Renal pelvis (tissue), 4 donors: ENCODE data around the gene HNRNPK. TPM values are rescaled to one million over a fixed set of nuclear protein-coding genes. Genes with fewer than 3 reads are reported as not detected.
"Not testable (repeated sequence)": the region's sequence is repeated elsewhere in the genome, so short reads cannot be mapped to it uniquely, and the experiment has no call there.

Experiments used
- DNase-seq: peaks from one replicate; pipeline ENCODE4 v3.0.0-alpha.2; 2013
- polyA plus RNA-seq, 3 donors: library from polyadenylated mRNA; unstranded; fragments of 120-200 nt; gene quantifications; one replicate each; pipeline ENCODE4 v1.2.1, GENCODE V29; 2013; ENCODE audit not compliant: insufficient read length in 3 of 3

The HNRNPK gene
- polyA plus RNA-seq, 3 donors = 851 to 934 (median 914) TPM

DNA sequence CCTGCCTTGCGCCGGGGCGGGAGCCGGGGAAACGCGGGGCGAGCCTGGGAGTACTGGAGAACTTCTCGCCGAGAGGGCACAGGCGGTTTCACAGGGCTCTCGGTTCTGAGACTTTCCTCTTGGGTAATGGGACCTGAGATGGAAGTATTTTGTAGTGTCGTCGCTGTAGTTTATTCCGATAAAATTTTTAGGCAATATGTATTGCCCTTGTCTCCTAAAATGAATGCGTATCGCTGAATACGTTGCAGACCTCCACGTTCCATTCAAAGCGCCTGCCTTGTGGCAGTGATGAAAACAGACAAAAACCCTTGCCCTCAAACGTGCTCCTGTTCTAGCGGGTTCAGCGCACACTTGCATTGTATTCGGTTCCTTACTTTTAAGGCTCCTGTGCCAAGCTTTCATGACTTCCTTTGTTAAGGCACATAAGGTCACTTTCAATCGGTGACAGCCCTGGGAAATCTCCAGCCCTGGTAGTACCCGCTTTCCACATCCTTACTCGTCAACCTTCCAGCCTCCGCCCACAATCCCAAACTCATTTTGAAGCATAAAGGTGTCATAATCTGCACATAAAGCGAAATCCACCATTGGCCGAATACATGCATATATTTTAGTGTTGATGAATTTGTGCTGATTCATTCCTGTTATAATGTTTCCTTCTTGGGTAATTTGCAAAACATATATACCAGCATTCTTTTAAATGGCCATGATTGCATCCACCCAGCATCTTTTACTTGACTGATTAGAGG is 1.3 kb upstream of the HNRNPK start:
- DNase-seq = peak; percentile 62

DNA sequence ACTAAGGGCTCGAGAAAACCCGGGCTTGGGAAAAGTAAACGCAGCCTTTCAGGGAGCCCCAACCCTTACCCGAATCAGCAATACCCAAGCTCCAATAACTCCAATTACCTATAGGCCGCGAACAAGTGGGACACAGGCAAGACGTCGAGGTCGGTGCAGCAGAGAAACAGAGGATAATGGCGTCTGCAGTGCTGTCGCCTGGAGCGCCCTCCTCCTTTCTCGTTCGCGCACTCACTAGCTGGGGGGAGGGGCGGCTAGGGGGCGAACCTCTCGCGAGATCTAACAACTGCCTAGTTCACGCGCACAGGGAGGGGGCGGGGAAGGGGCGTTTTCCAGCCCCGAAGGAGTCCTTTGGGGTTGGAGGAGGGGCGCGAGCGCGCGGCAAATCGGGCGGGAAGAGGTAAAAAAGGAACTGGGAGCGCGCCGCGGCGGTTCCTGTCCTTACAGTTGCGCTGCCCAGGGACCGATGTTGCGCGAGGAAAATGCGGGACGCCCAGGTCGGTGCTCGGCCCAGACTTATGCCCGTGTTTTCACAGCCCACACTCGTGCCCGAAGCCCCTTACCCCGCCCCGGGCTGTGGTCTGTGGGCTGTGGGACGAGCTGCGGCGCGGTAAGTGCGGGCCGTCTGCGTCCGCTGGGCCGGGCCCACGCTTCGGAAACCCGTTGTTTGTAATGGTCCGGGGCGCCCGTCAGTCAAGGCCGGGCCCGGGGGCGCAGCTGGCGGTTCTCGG is 545 bp upstream of the HNRNPK start, which contains the start of gene RMI1:
RMI1 (plus strand) TSS at position 411 of the 731 bp plus-strand sequence. CDS start 20,182 bp downstream, outside the sequence.
- DNase-seq = peak; percentile 99

DNA sequence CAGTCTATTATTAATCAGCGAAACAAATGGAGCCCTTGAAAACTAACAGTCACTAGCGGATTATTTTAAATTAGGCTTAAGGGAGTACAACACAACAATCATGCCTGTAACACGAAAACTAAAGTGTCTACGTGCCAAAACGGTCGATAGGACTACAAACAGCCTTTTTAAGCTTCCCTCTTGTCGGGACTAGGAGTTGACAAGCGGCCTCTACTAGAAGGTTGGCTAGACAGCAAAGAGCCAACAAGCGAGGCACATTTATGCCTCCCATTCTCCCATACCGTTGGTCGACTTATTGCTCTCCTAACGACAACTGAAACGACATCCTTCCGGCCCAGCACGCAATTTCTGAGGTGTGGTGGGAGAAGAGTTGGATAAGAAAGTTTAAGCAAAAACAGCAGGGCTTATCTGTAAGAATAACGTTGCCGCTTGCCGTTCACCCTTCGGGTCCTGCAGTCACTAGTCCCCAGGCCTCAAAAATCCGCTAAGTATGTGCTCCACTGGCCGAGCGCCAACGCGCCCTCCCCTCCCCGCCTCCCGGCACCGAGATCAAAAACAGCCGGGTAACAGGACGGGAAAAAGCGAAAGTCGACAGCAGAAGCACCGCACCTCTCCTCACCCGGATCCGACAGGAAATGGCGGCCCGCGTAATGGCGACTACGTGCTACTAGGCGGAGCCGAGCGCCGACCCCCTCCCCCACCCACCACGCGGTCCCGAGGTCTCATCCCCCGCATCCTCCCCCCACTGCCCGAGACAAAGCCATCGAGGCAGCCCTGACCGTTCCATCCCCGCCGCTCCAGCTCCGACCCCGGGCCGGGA is 813 bp downstream of the HNRNPK start:
- DNase-seq = peak; percentile 79

DNA sequence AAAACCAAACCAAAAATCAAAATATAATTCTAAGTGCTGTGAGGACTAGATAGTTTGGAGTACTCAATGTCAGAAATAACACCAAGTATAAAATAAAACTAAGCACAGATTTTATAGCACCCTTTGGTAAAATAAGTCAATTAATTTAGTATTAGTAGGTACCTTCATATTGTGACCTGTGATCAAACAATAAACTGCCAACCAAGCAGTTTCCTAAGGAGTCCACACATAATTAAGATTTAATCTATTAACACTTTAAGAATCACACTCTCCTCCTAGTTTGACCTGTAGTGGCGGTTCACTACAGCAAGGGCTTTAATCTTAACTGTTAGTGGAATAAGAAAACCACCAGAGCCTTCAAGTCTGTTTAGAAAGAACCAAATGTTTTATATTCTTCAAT is 2.8 kb downstream of the HNRNPK start:
- no peak for DNase-seq

DNA sequence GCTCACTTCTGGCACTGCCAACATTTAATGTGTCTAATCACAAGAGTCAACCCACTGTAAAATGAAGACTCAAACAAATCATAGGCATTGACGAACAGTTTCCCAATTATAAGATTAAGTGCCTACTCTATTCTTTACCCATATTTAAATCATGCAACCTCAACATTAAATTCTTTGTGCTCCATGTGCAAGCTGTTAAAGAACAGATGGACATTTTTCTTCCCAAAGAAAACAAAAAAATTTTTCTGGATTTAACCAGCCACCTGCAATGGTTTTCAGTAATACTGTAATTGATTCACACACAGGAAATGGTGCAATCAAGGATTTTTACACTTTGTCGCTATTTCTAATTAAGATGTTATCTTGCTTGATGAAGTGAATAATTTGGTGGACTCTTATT is 3.6 kb downstream of the HNRNPK start:
- no peak for DNase-seq

DNA sequence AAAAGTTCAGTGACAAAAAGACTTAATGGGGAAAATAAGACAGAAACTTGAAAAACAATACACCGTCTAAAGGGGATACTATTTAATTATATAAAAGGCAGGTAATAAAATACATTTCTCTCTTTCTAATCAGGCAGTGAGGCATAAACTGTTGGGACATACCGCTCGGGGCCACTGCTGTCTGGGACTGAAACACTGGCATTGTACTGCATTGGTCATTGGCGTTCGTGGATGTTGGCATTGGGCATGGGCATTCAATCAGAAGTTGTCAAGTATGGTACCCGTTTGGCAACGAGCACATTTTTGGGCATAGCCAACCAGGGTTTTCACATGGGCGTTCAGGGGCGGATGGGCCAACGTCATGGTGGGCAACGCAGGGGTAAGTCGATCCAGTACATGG is 4.7 kb downstream of the HNRNPK start:
- DNase-seq = no peak

DNA sequence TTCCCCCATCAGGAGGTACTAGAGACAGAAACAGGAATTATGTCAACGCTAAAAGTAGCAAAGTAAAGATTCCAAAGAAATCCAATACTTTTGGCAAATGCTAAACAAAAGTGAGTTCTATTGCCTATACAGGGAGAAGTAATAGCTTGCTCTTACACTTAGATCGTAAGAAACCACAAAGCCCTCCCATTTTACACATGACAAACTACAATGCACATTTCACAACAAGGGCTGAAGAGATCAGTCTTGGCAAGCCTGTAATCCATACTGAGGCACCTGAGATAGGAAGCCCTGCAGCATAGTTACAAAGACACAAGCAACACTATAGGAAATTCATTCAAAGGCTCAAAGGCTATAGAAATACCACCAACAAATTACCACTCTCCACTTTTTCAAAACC is 7.7 kb downstream of the HNRNPK start:
- no peak for DNase-seq

DNA sequence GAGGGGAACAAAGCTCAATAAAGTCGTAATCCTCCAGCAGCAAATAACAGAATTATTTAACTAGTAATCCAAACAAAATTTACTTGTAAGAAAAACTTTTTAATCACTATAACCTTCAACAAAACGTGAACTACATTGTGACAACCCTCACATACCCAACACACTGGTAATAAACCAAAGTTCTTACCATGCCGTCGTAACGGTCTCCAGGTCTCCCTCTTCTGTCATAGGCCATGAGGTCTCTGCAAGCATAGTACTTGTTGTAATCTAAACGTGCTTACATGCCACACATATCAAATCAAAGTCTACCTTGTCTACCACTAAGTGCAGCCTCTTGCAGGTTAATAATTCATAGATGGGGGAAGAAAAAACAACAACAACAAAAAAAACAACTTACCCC is 8.5 kb downstream of the HNRNPK start:
- DNase-seq = no peak

DNA sequence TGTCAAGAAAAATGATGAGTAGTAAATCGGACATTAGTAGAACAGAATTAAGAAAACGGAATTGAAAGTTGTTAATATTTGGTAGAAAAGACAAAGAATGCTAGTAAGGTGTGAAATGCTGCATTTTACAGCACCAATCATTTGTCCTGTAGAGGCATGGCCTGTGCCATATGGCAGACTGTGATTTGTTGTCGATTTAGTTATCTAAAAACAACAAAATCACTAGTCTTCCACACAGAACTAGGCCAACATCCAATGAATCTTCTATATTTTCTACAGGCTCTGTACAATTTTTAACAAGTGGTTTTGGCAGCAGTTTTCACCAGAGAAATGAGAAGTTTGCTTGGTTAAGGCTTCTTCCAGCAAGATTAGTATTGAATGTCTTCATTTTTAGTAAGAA is 10.4 kb downstream of the HNRNPK start:
- DNase-seq = no peak

DNA sequence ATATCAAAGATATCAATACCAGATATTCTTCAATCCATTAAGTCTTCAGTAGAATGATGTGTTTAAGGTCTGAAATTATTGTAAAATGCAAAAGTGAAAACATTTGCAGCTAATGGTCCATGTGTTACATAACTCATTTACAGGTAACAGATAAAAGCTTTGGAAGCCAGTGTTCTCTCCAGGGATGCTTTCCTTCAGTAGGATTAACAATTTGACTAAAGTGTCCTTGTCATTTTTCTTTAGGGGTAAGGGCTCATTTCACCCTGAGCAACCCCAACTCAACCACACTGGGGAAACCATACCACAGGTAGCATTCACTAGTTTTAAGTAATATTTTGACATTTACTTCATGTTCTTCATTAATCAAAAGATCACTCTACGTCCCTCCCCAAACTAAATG is 12.9 kb downstream of the HNRNPK start:
- DNase-seq = no peak

DNA sequence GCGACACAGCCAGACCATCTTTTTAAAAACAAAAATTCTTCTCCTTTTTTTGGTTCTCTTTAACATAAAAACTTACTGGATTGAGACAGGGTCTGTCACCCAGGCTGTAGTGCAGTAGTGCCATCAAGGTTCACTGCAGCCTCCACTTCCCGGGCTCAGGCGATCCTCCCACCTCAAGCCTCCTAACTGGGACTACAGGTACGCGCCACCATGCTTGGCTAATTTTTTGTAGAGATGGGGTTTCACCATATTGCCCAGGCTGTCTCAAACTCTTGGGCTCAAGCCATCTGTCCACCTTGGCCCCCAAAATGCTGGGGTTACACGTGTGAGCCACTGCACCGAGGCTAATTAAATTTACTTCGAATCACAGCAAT is 13.8 kb downstream of the HNRNPK start:
- no peak for DNase-seq

DNA sequence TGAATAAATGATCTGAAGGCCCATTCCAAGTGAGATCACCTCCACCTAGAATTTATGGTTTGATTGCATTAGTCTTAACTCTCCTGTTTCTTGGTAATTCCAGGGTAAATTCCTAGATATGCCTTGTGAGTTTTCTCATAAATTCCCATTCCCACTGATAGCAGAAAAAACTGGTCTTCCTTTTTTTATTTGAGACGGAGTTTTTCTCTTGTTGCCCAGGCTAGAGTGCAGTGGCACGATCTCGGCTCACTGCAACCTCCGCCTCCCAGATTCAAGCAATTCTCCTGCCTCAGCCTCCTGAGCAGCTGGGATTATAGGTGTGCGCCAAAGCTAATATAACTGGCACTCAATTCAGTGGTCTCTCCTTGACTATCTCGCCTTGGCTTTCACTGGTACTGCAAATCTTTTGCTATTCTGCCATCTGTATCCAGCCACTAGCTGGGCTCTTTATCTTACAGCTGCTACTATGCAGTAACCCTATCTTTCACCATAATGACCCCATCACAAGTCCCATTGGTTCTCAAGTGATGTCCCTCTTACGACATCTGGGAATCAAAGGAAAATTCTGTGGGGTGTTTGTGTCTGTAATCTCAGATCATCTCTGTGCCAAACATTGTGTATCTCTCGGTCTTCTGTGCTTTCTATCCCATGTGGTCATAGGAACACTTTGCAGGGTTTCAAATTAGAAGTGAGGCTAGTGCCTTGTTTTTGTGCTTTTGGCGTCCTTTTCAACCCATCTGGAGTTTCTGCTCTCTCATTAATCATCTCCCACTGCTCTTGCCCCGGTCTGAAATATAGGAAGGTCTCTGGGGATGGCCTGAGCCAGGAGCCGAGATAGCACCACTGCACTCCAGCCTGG is 14.4 kb downstream of the HNRNPK start:
- no peak for DNase-seq

DNA sequence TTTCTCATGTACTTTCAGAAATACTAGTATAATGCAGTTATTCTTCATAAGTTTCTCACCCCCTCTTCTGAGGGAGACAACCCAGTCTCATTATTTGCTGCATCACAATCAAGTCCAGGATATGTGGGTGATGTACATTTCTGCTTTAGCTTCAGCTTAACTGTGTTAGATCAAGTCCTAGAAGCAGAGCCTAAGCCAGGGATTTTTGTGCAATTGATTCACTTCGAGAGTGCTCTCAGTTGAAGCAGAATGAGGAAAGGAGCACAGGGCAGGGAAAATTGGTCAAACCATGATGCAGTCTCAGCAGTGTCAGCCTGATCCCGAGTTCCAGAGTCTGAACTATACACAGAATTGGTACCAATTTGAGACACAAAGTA is 15.1 kb downstream of the HNRNPK start:
- no peak for DNase-seq

DNA sequence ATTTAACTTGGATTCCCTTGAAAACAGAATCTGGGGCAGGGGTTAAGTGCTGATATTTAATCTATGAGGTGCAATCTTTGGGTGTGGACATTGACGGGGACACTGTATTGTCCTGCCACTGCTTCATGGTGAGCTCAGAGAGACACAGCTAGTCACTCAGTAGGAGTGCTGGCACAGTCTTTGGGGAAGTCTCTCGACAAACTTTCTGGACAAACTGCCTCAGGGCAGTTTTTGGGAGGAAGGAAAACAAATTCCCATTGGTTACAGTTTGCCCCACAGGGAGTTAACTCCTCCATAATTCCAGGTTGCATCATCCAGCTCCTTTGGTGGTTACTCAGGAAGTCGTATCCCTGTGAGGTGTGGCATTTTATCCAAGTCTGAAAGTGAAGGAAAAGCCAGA is 17.9 kb downstream of the HNRNPK start:
- DNase-seq = no peak

DNA sequence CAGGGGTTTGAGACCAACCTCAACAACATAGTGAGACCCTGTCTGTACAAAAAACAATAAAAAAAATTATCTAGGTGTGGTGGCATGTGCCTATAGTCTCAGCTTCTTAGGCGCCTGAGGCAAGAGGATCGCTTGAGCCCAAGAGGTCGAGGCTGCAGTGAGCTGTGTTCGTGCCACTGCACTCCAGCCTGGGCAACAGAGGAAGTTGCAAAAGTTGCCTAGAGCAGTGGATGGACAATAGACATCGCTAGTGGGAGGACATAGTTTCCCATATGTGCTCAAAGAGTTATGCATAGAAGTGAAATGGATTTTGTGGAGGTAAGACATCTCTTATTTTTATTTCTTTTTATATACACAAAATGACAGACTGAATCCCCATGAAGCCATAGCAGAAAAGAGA is 19.0 kb downstream of the HNRNPK start:
- no peak for DNase-seq

DNA sequence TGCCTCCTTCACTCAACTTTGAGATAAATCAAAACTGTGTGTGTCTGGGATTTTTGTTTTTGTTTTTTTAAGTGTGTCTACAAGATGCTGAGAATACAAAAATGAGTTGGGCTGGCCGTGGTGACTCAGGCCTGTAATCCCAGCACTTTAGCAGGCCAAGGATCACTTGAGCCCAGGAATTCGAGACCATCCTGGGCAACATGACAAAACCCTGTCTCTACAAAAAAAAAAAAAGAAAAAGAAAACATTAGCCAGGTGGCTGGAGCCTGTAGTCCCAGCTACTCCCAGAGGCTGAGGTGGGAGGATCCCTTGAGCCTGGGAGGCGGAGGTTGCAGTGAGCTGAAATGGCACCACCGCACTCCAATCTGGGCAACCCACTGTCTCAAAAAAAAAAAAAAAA is 21.0 kb downstream of the HNRNPK start:
- no peak for DNase-seq

DNA sequence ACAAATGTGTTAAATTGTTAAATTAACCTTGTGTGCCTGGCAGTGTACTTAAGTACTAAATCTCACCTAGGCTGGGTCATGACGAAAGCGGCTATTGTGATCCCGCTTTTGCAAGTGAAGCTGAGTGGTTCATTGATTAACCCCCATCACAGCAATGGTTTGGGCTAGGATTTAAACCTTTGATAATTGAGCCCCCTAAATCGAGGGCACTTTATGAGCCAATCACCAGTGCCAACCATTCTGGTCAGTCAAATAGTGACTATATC is 22.8 kb downstream of the HNRNPK start:
- DNase-seq = no peak

DNA sequence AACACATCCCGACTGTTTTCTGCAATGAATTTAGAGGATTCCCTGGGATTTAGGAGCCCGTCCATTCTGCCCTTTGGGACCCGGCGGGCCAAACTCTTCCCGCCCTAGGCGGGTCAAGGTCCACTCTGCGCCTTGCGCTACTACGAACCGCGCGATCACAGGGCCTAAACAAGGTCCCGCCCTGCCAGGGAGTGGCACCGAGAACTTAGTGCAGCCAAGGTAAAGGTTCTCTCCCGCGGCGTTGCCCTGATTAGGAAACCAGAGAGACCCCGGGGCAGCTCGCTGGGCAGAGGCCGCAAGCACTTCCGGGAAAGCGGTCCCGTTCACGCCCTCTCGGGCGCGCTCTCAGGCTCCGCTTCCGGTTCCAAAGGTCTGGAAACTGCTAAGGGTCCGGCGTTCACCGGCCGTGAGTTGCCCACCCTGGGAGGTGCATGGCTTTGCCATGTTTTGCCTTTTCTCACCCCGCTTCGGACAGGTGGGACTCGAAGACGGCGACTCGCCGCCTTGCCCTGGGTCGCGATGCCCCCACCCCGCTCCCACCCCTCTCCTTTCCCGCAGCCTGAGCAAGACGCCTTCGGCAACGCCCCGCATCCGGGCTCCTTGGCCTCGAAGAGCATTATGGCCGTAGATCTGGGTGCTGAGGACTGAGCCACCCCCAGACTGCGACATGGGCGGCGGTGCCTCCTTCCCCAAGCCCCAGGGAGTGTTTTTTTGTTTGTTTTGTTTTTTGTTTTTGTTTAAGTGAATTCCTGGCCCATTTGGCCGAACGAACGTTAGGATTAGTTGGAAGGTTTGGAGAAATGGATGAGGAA is 23.4 kb downstream of the HNRNPK start:
- DNase-seq = peak; percentile 60

DNA sequence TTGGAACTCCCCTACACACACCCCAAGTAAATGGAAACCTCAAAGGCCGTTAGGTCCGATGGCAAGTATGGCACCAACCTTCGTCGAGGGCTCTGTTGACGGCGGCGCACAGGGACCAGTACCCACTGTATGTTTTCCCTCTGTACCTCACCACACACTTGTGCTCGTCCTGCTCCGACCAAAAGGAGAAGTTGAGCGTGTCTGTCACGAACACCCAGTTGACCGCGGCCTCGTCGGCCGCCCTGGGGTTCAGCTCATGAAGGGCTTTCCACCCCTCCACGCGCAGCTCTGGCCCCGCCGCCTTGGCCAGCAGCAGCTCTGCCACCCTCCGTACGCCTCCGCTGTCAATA is 24.0 kb downstream of the HNRNPK start:
- no peak for DNase-seq

DNA sequence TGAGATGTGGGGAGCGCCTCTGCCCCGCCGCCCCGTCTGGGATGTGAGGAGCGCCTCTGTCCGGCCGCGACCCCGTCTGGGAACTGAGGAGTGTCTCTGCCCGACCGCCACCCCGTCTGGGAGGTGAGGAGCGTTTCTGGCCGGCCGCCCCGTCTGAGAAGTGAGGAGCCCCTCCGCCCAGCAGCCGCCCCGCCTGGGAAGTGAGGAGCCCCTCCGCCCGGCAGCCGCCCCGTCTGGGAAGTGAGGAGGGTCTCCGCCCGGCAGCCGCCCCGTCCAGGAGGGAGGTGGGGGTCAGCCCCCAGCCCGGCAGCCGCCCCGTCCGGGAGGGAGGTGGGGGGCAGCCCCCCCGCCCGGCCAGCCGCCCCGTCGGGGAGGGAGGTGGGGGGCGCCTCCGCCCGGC is 31.9 kb downstream of the HNRNPK start:
- DNase-seq = not testable (repeated sequence)

DNA sequence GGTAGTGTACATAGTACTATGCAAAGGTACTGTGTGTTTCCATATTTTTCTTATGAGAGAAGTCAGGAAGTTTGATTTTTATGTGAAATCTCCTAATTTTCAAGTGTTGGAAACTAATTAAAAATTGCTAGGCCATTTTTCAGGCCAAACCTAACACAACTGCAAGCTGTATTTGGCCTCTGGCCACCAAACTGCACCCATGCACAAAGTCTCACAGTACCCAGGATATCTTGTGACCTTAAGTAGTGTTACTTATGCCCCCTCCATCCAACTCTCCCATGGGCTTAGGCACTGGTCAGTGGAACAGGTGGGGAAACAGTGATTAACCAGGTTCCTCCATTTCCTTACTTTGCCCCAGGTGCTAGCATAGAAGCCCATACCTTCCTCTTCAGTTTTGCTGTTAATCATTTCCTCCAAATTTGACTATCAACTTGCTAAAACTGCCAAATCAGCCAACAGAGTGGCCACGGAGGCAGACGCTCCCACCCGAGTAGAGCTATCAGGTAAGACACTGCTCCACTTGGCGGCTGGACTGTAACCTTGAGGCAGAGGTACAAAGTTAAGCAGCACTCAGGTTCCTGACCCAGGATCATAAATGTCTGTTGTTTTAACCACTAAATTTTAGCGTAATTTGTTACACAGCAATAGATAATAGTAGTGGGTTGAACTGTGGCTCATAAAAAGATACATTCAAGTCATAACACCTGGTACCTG is 39.3 kb downstream of the HNRNPK start:
- DNase-seq = no peak
